DMS53 treated with DMSO at 0.1 percent for 48 hours (cell line): ENCODE data around the gene SEMG2.

Experiments used
- DNase-seq: peaks from one replicate; lab custom pipeline; 2025; ENCODE audit not compliant: unreplicated experiment; lab: John Stamatoyannopoulos, UW

The SEMG2 gene

GRCh38 chr20:45229264-45230056 is 8.3 kb downstream of the SEMG2 start:
- DNase-seq, result peak; percentile 73

DNA sequence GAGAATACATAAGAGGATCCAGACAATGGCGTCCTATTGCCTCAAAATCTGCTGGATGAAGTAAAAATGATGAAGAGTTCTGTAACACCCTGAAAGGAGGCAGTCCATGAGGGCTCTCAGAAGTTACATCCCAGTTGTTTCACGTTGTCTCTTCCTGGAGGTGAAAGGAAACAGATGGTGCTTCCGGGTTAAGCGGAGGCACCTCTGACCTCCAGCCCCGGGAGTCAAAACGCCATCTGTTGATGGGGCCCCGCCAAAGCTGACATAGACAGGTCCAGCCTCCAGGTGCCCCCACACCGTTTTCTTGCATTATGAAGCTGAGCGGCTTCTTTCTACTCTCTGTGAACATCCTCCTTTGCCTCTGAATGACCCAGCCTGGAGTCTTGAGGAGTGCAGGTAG is 9.5 kb downstream of the SEMG2 start:
- no peak for DNase-seq

- no peak for DNase-seq
Observed at GRCh38 chr20:45235995-45236394, 14.8 kb downstream of the SEMG2 start.

DNA sequence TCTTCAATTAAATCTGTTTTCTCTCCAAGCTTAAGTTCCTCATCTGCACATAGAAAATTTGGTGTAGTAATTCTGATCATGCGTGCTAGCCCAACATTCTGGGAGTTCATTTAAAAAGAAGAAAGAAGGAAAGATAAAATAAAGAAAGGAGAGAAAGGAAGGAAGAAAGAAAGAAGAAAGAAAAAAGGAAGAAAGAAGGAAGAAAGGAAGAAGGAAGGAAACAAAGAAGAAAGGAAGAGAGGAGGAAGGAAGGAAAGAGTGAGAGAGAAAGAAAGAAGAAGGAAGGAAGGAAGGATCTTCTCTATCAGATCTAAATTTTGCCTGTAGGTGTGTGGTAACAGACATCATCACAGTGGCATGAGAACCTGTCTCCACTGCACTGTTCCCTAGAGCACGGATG is 17.0 kb downstream of the SEMG2 start:
- no peak for DNase-seq

DNA sequence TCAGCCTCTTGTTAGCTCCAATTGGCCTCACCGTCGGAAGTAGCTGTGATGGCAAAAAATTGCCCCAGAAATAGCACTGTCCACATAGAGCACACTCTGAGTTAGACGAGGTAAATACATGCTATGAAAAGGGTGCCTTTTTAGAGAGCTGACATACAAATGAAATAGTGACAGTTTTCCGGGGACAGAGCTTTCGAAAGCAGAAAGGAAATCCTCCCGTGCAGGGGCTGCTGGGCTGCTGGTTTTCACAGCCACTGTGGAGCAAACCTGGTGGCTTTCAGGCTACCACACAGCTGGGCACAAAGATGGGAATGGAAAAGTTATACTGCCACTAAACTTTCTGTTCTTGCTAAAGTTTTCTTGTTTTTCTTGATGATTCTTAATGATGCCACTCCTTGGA is 24.9 kb downstream of the SEMG2 start:
- no peak for DNase-seq

GRCh38 chr20:45247865-45248264 is 26.7 kb downstream of the SEMG2 start:
- no peak for DNase-seq

GRCh38 chr20:45248609-45249008 is 27.4 kb downstream of the SEMG2 start:
- DNase-seq, result peak; percentile 18

GRCh38 chr20:45251884-45252560 is 30.8 kb downstream of the SEMG2 start:
- DNase-seq, result no peak

GRCh38 chr20:45253261-45253660 is 32.1 kb downstream of the SEMG2 start:
- DNase-seq, result no peak

GRCh38 chr20:45254383-45255262 is 33.5 kb downstream of the SEMG2 start, which contains the start of gene SLPI:
Gene SLPI, minus strand, starts transcription at chr20:45254564. Its CDS starts 21 bp downstream, at chr20:45254543.
- no peak for DNase-seq

DNA sequence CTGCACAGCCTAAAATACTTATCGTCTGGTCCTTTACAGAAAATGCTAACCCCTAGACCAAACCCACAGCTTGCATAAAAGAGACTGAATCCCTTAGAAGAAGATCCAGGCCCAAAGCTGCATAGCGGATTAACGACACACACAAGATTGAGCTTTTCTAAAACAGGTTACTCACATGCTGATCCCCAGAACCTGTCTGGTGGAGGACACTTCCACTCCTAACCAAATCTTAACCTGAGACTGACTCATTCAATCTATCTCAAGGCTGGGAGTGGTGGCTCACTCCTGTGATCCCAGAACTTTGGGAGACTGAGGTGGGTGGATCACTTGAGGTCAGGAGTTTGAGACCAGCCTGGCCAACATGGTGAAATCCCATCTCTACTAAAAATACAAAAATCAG is 36.0 kb downstream of the SEMG2 start:
- no peak for DNase-seq

DNA sequence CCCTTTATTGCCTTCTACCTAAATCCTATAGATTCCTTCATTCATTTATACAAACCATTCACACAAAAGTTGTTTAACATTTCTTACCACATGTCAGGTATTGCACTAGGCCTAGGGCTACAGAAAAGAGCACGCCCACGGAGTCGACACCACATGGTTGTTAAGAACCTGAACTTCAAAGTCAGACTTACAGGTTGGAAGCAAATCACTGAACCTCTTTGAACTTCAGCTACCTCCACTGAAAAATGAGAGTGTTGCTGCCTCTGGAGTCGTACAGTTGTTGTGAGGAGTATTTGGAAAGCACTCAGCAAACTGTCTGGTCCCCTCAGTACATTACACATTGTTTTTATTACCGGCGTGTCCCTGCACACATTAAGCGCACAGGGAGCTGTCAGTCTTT is 36.5 kb downstream of the SEMG2 start:
- no peak for DNase-seq

- DNase-seq, result no peak
Observed at GRCh38 chr20:45258259-45258658, 37.1 kb downstream of the SEMG2 start.

DNA sequence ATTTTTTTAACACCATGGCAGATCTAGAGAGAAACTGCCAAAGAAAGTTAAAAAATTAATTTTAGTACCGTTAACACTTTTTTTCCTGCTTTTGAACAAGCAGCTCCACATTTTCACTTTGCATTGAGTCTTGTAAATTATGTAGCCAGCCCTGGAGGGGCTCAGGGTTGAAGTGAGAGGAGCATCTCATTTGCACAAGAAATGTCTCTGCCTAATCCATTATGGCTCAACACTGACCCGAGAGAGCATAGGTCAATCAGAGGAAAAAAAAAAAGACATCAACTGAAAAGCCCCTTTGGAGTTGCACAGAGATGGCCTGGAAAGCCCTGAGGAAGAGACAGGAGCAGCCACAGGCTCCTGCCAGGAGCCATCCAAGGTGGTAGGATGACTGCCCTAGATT is 37.5 kb downstream of the SEMG2 start:
- DNase-seq, result no peak

- no peak for DNase-seq
Observed at GRCh38 chr20:45263556-45264266, 42.5 kb downstream of the SEMG2 start.

DNA sequence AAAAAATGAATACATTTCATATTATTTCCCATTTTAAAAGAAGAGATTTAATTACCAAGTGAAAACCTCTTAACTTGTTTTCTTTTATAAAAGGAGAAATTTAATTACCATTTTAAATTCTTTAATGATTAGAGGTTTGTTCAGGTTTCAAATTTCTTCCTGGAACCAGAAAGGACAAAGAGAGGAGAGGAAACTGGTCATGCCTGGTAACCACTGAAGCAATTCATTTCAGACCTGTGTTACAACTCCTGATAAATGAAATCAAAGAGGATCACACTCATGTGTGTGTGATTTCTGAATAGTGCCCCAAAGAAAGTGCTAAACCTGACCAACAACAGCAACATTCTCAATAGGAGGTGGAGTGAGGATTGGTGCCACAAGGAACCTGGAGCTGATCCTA is 45.8 kb downstream of the SEMG2 start:
- no peak for DNase-seq

- DNase-seq, result no peak
Observed at GRCh38 chr20:45268531-45268930, 47.4 kb downstream of the SEMG2 start.

DNA sequence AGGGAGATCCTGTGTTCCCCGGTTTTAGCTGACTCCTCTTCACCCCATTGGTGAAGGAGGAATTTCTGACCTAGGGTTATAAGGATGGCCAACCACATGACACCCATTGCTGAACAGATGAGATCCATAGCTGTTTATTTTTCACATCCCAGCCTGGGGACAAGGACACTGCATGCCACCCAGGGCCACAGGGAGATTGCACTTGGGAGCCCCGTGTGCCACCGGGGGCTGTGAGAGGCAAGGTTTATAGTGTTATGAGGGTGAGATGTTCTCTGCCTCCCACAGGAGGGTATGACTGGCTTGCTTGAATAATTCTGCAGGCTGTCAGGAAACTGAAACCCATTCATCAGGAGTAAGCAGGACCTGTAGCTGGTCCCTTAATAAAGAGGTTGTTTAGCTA is 47.9 kb downstream of the SEMG2 start:
- DNase-seq, result no peak

GRCh38 chr20:45269754-45270270 is 48.6 kb downstream of the SEMG2 start:
- DNase-seq, result no peak
